ENCODE measurements around the gene LZTS3.
"Not testable (repeated sequence)": the region's sequence is repeated elsewhere in the genome, so short reads cannot be mapped to it uniquely, and the experiment has no call there.

The LZTS3 gene

GRCh38 chr20:3192226-3193015 is 19.1 kb upstream of the LZTS3 start:
- DNase-seq = no peak

GRCh38 chr20:3190681-3191111 is 17.3 kb upstream of the LZTS3 start:
- no peak for DNase-seq

- no peak for DNase-seq
These were observed 16.3 kb upstream of the LZTS3 start for GRCh38 chr20:3189561-3190131.

GRCh38 chr20:3188823-3189413 is 15.6 kb upstream of the LZTS3 start:
- no peak for DNase-seq

- not testable (repeated sequence) for DNase-seq
These were observed 14.5 kb upstream of the LZTS3 start for GRCh38 chr20:3187861-3188260.

GRCh38 chr20:3183896-3184612 is 10.7 kb upstream of the LZTS3 start:
- no peak for DNase-seq

- not testable (repeated sequence) for DNase-seq
These were observed 9.1 kb upstream of the LZTS3 start for GRCh38 chr20:3182429-3182828.

- DNase-seq = no peak
These were observed 7.9 kb upstream of the LZTS3 start for GRCh38 chr20:3181270-3181669.

GRCh38 chr20:3180319-3180718 is 7.0 kb upstream of the LZTS3 start:
- no peak for DNase-seq

GRCh38 chr20:3177746-3178485 is 4.6 kb upstream of the LZTS3 start:
- DNase-seq = peak; percentile 31

- DNase-seq = no peak
These were observed 1.9 kb upstream of the LZTS3 start for GRCh38 chr20:3175270-3175669.

- no peak for DNase-seq
These were observed 1.3 kb upstream of the LZTS3 start for GRCh38 chr20:3174442-3175261.

GRCh38 chr20:3173610-3174441 is 477 bp upstream of the LZTS3 start:
- DNase-seq = peak; percentile 82

- DNase-seq = no peak
These were observed 1.0 kb downstream of the LZTS3 start for GRCh38 chr20:3172126-3172932.

GRCh38 chr20:3171391-3172125 is 1.8 kb downstream of the LZTS3 start:
- no peak for DNase-seq

- DNase-seq = no peak
These were observed 4.3 kb downstream of the LZTS3 start for GRCh38 chr20:3168829-3169590.

GRCh38 chr20:3168079-3168828 is 5.1 kb downstream of the LZTS3 start:
- no peak for DNase-seq

GRCh38 chr20:3167738-3168078 is 5.6 kb downstream of the LZTS3 start:
- no peak for DNase-seq

Data from inflammatory macrophage treated with lipopolysaccharide for 4 hours (primary cell).